Liver (tissue), 9 donors: Measurements from ENCODE around the gene EPPIN. TPM values are rescaled to one million over a fixed set of nuclear protein-coding genes. Genes with fewer than 3 reads are reported as not detected.

Source experiments
- DNase-seq: peaks from one replicate; pipeline ENCODE4 v3.0.0-alpha.2; 2017; ENCODE audit warnings: low spot score
- H3K27ac ChIP-seq, 2 donors: one replicate each; pipeline ENCODE4 v1.7.0; 2013; ENCODE audit warnings: inconsistent platforms in 2 of 2, low read length in 2 of 2, control low read depth in 1 of 2, low read depth in 1 of 2, mild to moderate bottlenecking in 1 of 2
- H3K27me3 ChIP-seq, 4 donors: one replicate each; pipeline versions ENCODE4 v1.6.1 to v1.7.0; 2013; ENCODE audit warnings: low read length in 3 of 4, inconsistent platforms in 1 of 4, mild to moderate bottlenecking in 1 of 4, moderate library complexity in 1 of 4; ENCODE audit not compliant: control insufficient read depth in 4 of 4, insufficient read depth in 4 of 4
- H3K36me3 ChIP-seq, 4 donors: one replicate each; pipeline versions ENCODE4 v1.6.1 to v1.7.0; 2013; ENCODE audit warnings: low read length in 3 of 4, mild to moderate bottlenecking in 3 of 4, low read depth in 1 of 4, moderate library complexity in 1 of 4; ENCODE audit not compliant: control insufficient read depth in 4 of 4, insufficient read depth in 3 of 4
- H3K4me1 ChIP-seq, 4 donors: one replicate each; pipeline versions ENCODE4 v1.6.1 to v1.7.0; 2013; ENCODE audit warnings: low read length in 3 of 4, mild to moderate bottlenecking in 3 of 4, moderate library complexity in 1 of 4; ENCODE audit not compliant: control insufficient read depth in 4 of 4, insufficient read depth in 4 of 4
- H3K4me3 ChIP-seq, 3 donors: one replicate each; pipeline versions ENCODE4 v1.6.1 to v1.7.0; 2013; ENCODE audit warnings: low read length in 3 of 3, control low read depth in 1 of 3, low read depth in 1 of 3, mild to moderate bottlenecking in 1 of 3
- H3K9ac ChIP-seq, 2 donors: one replicate each; pipeline ENCODE4 v1.7.0; 2013; ENCODE audit warnings: low read length in 2 of 2, mild to moderate bottlenecking in 2 of 2, moderate library complexity in 2 of 2, control low read depth in 1 of 2, low read depth in 1 of 2
- H3K9me3 ChIP-seq, 4 donors: one replicate each; pipeline versions ENCODE4 v1.6.1 to v1.7.0; 2013; ENCODE audit warnings: low read length in 3 of 4; ENCODE audit not compliant: control insufficient read depth in 4 of 4
- FOXA2 ChIP-seq: IDR thresholded peaks from 2 replicates; pipeline ENCODE4 v1.6.1; 2016; ENCODE audit warnings: antibody characterized with exemption
- GABPA ChIP-seq, 2 donors: IDR thresholded peaks in 1 of 2; conservative IDR thresholded peaks in 1 of 2; 2 replicates each; pipeline ENCODE4 v1.6.1; 2016; ENCODE audit warnings: antibody characterized with exemption in 2 of 2, mild to moderate bottlenecking in 1 of 2, moderate library complexity in 1 of 2
- HNF4A ChIP-seq, 2 donors: conservative IDR thresholded peaks; 2 replicates each; pipeline ENCODE4 v1.6.1; 2016; ENCODE audit warnings: antibody characterized with exemption in 2 of 2, mild to moderate bottlenecking in 2 of 2
- HNF4G ChIP-seq: IDR thresholded peaks from 2 replicates; pipeline ENCODE4 v1.6.1; 2016; ENCODE audit warnings: antibody characterized with exemption
- JUND ChIP-seq, 2 donors: IDR thresholded peaks; 2 replicates each; pipeline ENCODE4 v1.6.1; 2016; ENCODE audit warnings: antibody characterized with exemption in 2 of 2
- NR2F2 ChIP-seq: IDR thresholded peaks from 2 replicates; pipeline ENCODE4 v1.6.1; 2016; ENCODE audit warnings: antibody characterized with exemption
- RXRA ChIP-seq, 2 donors: IDR thresholded peaks; 2 replicates each; pipeline ENCODE4 v1.6.1; 2017 to 2018; ENCODE audit warnings: antibody characterized with exemption in 2 of 2, mild to moderate bottlenecking in 1 of 2
- SP1 ChIP-seq: IDR thresholded peaks from 2 replicates; pipeline ENCODE4 v1.6.1; 2018; ENCODE audit warnings: antibody characterized with exemption, mild to moderate bottlenecking
- YY1 ChIP-seq: IDR thresholded peaks from 2 replicates; pipeline ENCODE4 v1.6.1; 2016; ENCODE audit warnings: antibody characterized with exemption, mild to moderate bottlenecking
- WGBS: extraction: QIAGEN DNeasy Blood & Tissue Kit; methylation state at CpG from one replicate; pipeline ENCODE4 v1.1.7; 2013; 5-methylcytosine and 5-hydroxymethylcytosine counted together
- polyA plus RNA-seq, 2 donors: library from polyadenylated mRNA; stranded (reverse) in 1 of 2; unstranded in 1 of 2; fragments of 200-250 nt in 1 of 2; fragments of >200 nt in 1 of 2; fragmentation: Nextera tagmentation in 1 of 2; extraction: Ambion mirVana in 1 of 2; gene quantifications; one replicate each; pipeline versions ENCODE4 v1.2.1 to v1.2.3, GENCODE V29; 2013 to 2015
- total RNA-seq, 2 donors: library from RNA; depleted of rRNA; stranded (reverse); fragments of >200 nt; gene quantifications; one replicate each; pipeline ENCODE4 v1.2.3, GENCODE V29; 2014
- TF ChIP-seq, protein P1 (sequence below): fragments of 150-350 bp; IDR thresholded peaks from 2 replicates; pipeline ENCODE4 v1.5.1; 2017; ENCODE audit warnings: improper control_type of control experiment, low read depth, low read length; ENCODE audit not compliant: missing input control
- TF ChIP-seq, protein P2 (sequence below): IDR thresholded peaks from 2 replicates; pipeline ENCODE4 v1.6.1; 2016; ENCODE audit warnings: antibody characterized with exemption
- TF ChIP-seq, protein P3 (sequence below): IDR thresholded peaks from 2 replicates; pipeline ENCODE4 v1.6.1; 2016; ENCODE audit warnings: antibody characterized with exemption, mild to moderate bottlenecking
- donor health status: healthy.
- donor health status: healthy.
- donor health status: healthy.
- donor health status: healthy.
- donor health status: healthy.

The EPPIN gene
- total and polyA plus RNA-seq, 4 donors, result not detected

DNA sequence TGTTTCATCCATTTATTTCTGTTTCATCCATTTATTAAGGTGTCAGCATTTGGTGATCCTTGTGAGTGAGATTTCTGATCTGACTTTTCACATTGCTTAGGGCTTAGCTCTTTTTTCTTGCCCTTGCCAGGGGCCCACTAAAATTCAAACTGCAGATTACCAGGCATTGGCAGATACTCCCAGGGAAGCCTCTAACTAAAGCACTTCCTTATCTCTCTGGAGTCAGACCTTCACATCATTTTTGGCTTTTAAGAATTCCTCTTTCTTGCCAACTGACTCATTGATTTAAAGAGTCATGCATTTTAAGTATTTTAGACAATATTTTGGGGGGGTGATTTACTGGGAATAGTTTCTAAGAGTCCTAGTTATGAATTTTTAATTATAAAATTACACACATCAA is 34.5 kb upstream of the EPPIN start:
- Histone ChIP-seq H3K4me1 (no peaks in the 10 kb centered on the region), H3K4me3 (no peak overlapping the region), H3K36me3 (no peaks in the 10 kb centered on the region), H3K9ac (no peak overlapping the region), H3K27me3 (peaks cover 0 to 4% (median 0%) of the 10 kb centered on the region in 4 donors), H3K9me3 (no peaks in the 10 kb centered on the region), H3K27ac (no peak overlapping the region)
- TF ChIP-seq, protein P1, sequence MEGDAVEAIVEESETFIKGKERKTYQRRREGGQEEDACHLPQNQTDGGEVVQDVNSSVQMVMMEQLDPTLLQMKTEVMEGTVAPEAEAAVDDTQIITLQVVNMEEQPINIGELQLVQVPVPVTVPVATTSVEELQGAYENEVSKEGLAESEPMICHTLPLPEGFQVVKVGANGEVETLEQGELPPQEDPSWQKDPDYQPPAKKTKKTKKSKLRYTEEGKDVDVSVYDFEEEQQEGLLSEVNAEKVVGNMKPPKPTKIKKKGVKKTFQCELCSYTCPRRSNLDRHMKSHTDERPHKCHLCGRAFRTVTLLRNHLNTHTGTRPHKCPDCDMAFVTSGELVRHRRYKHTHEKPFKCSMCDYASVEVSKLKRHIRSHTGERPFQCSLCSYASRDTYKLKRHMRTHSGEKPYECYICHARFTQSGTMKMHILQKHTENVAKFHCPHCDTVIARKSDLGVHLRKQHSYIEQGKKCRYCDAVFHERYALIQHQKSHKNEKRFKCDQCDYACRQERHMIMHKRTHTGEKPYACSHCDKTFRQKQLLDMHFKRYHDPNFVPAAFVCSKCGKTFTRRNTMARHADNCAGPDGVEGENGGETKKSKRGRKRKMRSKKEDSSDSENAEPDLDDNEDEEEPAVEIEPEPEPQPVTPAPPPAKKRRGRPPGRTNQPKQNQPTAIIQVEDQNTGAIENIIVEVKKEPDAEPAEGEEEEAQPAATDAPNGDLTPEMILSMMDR, result no peak
- TF ChIP-seq, protein P2, sequence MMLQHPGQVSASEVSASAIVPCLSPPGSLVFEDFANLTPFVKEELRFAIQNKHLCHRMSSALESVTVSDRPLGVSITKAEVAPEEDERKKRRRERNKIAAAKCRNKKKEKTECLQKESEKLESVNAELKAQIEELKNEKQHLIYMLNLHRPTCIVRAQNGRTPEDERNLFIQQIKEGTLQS, result no peak
- TF ChIP-seq YY1 (no peak), JUND (IDR thresholded peaks at IDR 0.05) (no peak)
- no peak for DNase-seq

DNA sequence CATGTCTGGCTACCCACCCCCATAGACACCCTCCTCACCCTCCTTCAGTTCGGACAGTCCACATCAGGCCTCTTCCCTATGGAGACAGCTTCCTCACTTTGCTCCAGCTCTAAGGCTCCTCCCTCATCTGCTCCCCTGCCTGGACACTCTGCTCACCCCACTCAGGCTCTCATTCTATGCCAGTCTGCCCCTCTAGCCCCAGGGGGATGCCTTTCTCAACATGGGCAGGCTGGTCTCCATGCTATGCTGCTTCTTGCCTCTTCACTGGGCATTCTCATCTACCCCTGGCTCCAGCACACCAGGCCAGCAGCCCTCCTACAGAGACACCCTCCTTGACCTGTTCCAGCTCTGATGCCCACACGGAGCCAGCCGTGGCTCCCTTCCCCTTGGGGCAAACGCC is 32.0 kb upstream of the EPPIN start, which contains the start of gene WFDC8:
WFDC8 (minus strand) TSS at position 101 of the 400 bp plus-strand sequence; CDS start at position 64, 37 bp downstream.
- Histone ChIP-seq H3K36me3 (no peaks in the 10 kb centered on the region), H3K9ac (no peak within 1 kb of the TSS), H3K9me3 (no peaks in the 10 kb centered on the region), H3K4me3 (no peak within 1 kb of the TSS), H3K27me3 (peaks cover 0 to 4% (median 0%) of the 10 kb centered on the region in 4 donors), H3K4me1 (no peaks in the 10 kb centered on the region), H3K27ac (no peak within 1 kb of the TSS)
- DNase-seq, result no peak
- TF ChIP-seq GABPA (IDR thresholded peaks at IDR 0.05 in 1 of 2, conservative IDR thresholded peaks at IDR 0.05 in 1 of 2) (no peak), FOXA2 (no peak), RXRA (IDR thresholded peaks at IDR 0.05) (no peak)
- TF ChIP-seq, protein P3, sequence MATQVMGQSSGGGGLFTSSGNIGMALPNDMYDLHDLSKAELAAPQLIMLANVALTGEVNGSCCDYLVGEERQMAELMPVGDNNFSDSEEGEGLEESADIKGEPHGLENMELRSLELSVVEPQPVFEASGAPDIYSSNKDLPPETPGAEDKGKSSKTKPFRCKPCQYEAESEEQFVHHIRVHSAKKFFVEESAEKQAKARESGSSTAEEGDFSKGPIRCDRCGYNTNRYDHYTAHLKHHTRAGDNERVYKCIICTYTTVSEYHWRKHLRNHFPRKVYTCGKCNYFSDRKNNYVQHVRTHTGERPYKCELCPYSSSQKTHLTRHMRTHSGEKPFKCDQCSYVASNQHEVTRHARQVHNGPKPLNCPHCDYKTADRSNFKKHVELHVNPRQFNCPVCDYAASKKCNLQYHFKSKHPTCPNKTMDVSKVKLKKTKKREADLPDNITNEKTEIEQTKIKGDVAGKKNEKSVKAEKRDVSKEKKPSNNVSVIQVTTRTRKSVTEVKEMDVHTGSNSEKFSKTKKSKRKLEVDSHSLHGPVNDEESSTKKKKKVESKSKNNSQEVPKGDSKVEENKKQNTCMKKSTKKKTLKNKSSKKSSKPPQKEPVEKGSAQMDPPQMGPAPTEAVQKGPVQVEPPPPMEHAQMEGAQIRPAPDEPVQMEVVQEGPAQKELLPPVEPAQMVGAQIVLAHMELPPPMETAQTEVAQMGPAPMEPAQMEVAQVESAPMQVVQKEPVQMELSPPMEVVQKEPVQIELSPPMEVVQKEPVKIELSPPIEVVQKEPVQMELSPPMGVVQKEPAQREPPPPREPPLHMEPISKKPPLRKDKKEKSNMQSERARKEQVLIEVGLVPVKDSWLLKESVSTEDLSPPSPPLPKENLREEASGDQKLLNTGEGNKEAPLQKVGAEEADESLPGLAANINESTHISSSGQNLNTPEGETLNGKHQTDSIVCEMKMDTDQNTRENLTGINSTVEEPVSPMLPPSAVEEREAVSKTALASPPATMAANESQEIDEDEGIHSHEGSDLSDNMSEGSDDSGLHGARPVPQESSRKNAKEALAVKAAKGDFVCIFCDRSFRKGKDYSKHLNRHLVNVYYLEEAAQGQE, result no peak
- WGBS, result 78% methylated on average over 4 of the region's 4 CpGs

DNA sequence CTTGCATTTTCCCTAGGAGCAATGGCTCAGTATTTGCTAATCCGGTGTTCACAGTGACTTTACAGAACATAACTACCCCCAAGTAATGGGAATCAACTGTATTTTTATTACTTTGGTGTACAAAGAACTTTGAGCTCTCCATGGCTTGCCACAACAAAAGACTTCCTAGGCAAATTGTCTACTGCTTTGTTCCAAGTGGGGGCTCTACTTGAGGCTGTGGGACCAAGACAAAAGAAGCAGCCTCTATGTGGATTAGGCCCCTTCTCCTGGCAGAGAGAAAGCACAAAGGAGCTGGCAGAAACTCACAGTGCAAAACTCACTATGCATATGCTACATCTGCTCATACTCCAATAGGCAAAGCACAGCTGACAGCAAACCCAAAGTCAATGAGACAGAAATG is 31.0 kb upstream of the EPPIN start:
- no peak for DNase-seq
- no peaks in the 10 kb centered on the region for H3K4me1 ChIP-seq
- H3K9me3 ChIP-seq, result no peaks in the 10 kb centered on the region
- 77% methylated on average over 1 of the region's 1 CpG for WGBS
- TF ChIP-seq HNF4A (conservative IDR thresholded peaks at IDR 0.05), result no peak
- TF ChIP-seq SP1, result no peak
- TF ChIP-seq NR2F2, result no peak
- no peak for TF ChIP-seq HNF4G
- H3K9ac ChIP-seq, result no peak overlapping the region
- peaks cover 0 to 4% (median 0%) of the 10 kb centered on the region in 4 donors for H3K27me3 ChIP-seq
- no peak overlapping the region for H3K4me3 ChIP-seq
- no peak overlapping the region for H3K27ac ChIP-seq
- no peaks in the 10 kb centered on the region for H3K36me3 ChIP-seq
